ENCODE measurements around the gene CLCN5.

Gene CLCN5

DNA sequence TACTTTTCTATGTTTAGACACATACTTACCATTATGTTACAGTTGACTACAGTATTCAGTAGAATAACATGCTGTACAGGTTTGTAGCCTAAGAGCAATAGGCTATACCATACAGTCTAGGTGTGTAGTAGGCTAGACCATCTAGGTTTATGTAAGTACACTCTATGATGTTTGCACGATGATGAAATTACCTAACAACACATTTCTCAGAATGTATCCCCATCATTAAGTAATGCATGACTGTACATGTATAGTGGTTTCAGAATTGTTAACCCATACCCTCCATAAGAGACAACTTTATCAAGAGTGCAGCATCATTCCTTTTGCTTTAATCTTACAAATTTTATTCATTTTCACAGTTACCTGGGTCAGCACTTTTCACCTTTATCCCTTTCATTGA, 126.8 kb downstream of the CLCN5 start:
- no peak overlapping the region for H3K4me3 ChIP-seq (ENCODE audit: low read depth, low read length)
- DNase-seq (ENCODE audit: low read depth): no peak
- TF ChIP-seq, protein P1, sequence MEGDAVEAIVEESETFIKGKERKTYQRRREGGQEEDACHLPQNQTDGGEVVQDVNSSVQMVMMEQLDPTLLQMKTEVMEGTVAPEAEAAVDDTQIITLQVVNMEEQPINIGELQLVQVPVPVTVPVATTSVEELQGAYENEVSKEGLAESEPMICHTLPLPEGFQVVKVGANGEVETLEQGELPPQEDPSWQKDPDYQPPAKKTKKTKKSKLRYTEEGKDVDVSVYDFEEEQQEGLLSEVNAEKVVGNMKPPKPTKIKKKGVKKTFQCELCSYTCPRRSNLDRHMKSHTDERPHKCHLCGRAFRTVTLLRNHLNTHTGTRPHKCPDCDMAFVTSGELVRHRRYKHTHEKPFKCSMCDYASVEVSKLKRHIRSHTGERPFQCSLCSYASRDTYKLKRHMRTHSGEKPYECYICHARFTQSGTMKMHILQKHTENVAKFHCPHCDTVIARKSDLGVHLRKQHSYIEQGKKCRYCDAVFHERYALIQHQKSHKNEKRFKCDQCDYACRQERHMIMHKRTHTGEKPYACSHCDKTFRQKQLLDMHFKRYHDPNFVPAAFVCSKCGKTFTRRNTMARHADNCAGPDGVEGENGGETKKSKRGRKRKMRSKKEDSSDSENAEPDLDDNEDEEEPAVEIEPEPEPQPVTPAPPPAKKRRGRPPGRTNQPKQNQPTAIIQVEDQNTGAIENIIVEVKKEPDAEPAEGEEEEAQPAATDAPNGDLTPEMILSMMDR (IDR thresholded peaks at IDR 0.05; ENCODE audit: control insufficient read depth, extremely low read depth, insufficient read depth): no peak

DNA sequence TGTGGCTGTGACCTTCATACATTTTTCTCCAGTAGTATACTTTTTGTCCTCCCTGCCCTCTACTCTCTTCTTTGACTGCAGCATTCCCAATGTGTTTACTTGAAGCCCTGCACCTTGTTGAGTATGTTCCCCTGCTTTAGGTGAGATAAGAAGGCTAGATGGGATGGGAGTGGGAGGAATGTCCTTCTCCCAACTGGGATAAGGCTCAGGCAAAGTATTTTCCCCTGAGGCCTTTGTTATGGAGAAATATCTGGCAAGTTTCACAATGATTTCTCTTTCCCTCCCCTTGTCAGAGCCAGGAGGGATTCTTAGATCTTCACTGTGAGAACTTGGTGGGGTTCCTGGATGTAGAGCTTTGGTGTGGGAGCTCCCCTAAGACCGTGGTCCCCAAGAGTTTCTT, 131.8 kb downstream of the CLCN5 start:
- no peak overlapping the region for H3K4me3 ChIP-seq (ENCODE audit: low read depth, low read length)
- TF ChIP-seq, protein P1 (IDR thresholded peaks at IDR 0.05; ENCODE audit: control insufficient read depth, extremely low read depth, insufficient read depth): no peak
- no peak for DNase-seq (ENCODE audit: low read depth)

DNA sequence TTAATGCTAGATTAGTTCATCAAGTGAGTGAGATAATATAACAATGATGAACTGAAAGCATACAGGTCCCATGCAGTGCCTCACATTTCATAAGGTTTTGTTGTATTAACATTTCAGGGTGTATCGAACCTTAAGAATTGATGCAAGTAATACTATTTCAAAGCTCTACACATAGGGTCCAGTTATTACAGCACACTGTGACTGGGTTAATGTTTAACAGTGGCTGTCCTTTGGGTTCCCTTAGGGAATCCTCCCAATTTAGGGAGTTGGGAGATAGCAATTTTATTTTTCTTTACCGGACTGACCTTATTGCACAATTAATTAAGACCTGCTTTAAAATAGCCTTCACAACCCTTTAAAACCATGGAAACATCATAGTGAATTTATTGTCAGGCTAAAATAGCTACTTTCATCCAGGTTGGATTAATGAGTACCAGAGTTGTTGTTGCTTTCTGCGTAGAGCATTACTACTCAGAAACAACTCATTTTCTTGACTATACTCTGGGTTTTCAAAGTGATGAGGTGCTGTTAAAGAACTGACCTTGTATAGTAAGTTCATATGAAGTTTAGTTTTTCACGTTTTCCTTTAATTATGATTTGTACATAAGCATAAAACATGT, 144.0 kb downstream of the CLCN5 start:
- no peak for DNase-seq (ENCODE audit: low read depth)
- TF ChIP-seq, protein P1 (IDR thresholded peaks at IDR 0.05; ENCODE audit: control insufficient read depth, extremely low read depth, insufficient read depth): no peak

DNA sequence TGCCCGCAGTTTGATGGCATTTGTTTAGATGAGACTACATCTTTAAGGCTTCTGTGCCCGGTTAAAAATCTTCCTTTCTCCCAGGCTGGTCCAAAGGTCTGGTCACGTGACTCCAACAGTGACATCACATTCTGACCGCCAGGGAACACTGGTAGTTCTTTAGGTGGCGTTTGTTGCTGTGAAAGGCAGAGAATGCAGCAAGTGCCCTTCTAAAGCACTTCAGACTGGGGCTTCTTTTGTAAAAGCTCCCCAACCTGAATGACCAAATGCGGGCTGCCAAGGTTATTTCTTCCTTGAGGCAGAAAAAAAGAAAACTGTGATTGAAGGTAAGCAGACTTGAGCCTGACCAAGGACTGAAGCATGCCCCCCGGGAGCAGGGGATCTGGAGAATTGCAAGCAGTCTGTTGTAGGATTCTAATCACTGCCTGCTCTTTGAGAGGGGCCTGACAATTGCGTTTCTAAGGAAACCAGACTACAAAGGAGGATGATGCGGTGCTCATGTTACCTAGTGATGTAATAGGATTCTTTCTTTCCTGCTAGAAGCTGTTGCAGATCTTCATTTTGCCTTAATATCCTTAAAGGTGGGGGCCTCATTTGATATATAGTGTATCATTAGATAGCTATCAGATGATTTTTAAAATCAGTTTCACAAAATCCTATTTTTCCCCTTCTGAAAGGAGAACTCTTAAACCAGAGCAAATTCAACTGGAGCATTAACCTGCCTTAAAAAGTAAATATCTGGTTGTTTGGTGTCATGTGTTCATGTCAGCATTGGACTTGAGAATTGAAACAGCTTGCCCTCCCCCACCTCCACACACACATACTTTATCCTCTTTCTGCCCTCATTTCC, 145.3 kb downstream of the CLCN5 start:
- TF ChIP-seq, protein P1 (IDR thresholded peaks at IDR 0.05; ENCODE audit: control insufficient read depth, extremely low read depth, insufficient read depth): no peak
- DNase-seq (ENCODE audit: low read depth): no peak
- H3K4me3 ChIP-seq (ENCODE audit: low read depth, low read length): no peak overlapping the region

More for the DNA sequence above, 144.0 kb downstream of the CLCN5 start:
- H3K4me3 ChIP-seq (ENCODE audit: low read depth, low read length): no peak overlapping the region

DNA sequence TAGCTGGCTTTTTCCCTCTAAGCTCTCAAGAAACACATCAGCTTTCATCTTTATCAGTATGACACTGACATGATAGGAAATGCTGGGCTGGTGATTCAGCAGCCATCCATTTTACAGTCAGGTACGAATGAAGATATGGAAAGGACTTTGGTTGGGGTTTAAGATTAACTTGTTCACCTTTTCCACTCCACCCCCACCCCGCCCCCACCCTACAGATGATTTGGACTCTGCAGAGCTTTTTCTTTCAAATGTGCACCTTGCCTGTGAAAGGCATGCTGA, 145.8 kb downstream of the CLCN5 start:
- no peak overlapping the region for H3K4me3 ChIP-seq (ENCODE audit: low read depth, low read length)
- TF ChIP-seq, protein P1 (IDR thresholded peaks at IDR 0.05; ENCODE audit: control insufficient read depth, extremely low read depth, insufficient read depth): no peak
- DNase-seq (ENCODE audit: low read depth): no peak

DNA sequence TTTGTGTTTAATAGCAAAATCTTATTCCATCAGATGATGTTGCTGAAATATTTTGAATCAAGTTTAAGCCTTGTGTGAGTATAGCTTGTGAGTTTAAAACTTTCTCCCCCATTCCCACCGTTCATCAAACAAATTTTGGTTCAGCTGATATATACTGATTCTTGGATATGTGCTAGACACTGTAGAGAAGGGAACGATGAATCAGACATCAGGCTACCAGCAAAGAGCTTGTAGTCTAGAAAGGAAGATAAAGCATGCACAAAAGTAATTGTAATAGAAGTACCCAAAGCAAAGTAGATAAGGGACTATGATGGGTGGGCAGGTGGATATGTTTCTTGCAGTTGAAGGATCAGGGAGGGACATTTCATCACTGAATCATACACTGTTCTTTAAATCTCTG, 146.5 kb downstream of the CLCN5 start:
- H3K4me3 ChIP-seq (ENCODE audit: low read depth, low read length): no peak overlapping the region
- TF ChIP-seq, protein P1 (IDR thresholded peaks at IDR 0.05; ENCODE audit: control insufficient read depth, extremely low read depth, insufficient read depth): no peak
- no peak for DNase-seq (ENCODE audit: low read depth)
